Activated gamma-delta T cell treated with anti-CD3 and anti-CD28 coated beads, Interleukin-2, amount 50 U/mL, for 16 hours (primary cell): Measurements from ENCODE around the gene CFAP251.
"Not testable (repeated sequence)": the region's sequence is repeated elsewhere in the genome, so short reads cannot be mapped to it uniquely, and the experiment has no call there.

Experiments
- DNase-seq: peaks from one replicate; pipeline ENCODE4 v3.0.0-alpha.2; 2020; ENCODE audit warnings: low read depth

CFAP251 gene

GRCh38 chr12:121917950-121918678 is at the start of gene CFAP251:
Gene CFAP251, plus strand, starts transcription at chr12:121918592. Its CDS starts 2,714 bp downstream, at chr12:121921306.
- DNase-seq: peak; percentile 96

- DNase-seq: not testable (repeated sequence)
These were observed 49.2 kb upstream of the CFAP251 start for GRCh38 chr12:121869229-121869628.

- DNase-seq: no peak
These were observed 46.9 kb upstream of the CFAP251 start for GRCh38 chr12:121871467-121871866.

DNA sequence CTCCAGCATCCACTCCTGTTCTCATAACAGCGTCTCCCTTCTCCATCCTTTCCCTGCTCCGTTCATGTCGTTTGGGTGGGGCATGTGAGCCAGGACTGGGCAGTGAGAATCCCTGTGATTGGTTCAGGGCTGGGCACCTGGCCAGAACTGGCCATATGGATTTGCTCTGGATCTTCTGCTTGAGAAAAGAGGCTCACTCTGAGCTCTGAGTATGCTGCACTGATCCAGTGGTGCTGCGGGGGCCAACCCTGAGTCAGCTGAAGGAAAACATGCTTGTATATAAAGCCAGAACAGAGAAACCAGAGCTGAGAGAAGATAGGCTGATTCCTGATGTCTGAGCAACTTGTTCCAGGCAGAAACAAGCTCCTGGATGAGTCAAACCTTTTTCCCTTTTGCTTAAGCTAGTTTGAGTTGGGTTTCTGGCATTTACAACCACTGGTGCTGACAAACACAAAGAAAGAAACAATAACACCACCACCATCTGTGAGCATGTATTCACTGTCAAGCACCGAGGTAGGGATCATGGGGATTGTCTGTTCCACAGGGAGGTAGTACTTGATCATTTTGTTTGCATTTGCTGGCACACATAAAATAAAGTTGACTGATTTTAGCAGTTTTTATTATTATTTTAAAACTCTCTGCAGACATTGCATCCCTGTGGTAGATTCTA is 45.7 kb upstream of the CFAP251 start:
- DNase-seq: no peak

- DNase-seq: no peak
These were observed 45.2 kb upstream of the CFAP251 start for GRCh38 chr12:121873216-121873569.

DNA sequence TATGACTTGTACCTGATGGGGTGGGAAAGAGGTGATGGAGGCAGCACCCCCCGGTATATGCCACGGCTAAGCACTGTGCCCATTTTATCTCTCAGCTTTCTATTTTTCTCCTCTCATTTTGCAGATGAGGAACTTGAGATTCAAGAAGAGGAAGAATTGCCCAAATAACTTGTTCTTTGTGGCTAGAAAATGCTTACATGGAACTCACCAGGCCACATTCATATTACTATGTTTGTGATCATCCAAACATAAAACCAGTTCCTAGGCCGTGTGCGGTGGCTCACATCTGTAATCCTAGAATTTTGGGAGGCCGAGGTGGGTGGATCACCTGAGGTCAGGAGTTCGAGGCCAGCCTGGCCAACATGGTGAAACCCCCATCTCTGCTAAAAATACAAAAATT is 44.3 kb upstream of the CFAP251 start:
- DNase-seq: no peak

GRCh38 chr12:121875582-121875981 is 42.8 kb upstream of the CFAP251 start:
- DNase-seq: no peak

DNA sequence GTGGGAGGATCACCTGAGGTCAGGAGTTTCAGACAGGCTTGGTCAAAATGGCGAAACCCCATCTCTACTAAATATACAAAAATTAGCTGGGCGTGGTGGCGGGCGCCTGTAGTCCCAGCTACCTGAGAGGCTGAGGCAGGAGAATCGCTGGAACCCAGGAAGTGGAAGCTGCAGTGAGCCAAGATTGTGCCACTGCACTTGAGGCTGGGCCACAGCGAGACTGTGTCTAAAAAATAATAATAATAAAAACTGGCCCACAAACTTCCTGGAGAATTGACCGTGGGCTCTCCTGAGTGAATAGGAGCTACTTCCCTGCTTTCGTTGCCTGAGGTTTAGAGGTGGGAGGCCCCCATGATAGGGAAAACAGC is 42.3 kb upstream of the CFAP251 start:
- not testable (repeated sequence) for DNase-seq

GRCh38 chr12:121883315-121883660 is 35.1 kb upstream of the CFAP251 start:
- DNase-seq: no peak

DNA sequence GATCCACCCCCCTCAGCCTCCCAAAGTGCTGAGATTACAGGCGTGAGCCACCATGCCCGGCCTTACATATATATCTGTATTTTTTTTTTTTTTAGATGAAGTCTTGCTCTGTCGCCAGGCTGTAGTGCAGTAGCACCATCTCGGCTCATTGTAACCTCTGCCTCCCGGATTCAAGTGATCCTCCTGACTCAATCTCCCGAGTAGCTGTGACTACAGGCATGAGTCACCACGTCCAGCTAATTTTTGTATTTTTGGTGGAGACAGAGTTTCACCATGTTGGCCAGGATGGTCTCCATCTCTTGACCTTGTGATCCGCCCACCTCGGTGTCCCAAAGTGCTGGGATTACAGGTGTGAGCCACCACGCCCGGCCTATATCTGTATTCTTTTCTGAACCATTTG is 33.3 kb upstream of the CFAP251 start:
- DNase-seq: not testable (repeated sequence)

- DNase-seq: no peak
These were observed 30.3 kb upstream of the CFAP251 start for GRCh38 chr12:121888083-121888477.

DNA sequence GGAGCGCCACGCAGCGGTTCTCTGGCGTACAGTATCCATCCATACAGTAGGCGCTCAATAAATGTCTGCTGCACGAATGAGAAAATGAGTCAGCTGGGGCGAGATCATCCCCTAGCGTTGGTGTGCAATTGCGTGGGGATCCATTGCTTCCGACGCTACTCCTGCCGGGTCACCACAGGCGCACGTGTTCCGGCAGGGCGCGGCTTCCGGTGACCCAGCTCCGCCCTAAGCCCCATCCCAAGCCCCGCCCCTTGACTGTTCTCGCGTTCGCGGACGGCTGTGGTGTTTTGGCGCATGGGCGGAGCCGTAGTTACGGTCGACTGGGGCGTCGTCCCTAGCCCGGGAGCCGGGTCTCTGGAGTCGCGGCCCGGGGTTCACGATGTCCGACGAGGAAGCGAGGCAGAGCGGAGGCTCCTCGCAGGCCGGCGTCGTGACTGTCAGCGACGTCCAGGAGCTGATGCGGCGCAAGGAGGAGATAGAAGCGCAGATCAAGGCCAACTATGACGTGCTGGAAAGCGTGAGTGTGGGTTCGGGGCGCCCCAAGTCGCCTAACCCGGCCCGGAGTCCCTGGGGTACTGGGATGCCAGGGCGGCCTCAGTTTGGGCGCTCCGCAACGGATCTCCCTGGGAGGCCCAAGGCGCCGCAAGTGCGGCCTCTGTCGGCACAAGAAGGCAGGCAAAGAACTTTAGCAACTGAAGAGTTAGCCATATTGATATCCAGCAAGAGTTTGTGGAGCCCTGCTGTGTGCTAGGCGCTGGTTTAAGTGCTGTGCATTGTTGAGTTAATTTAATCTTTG is 29.7 kb upstream of the CFAP251 start, which contains the start of gene PSMD9:
TSS of gene PSMD9 (plus strand) at position 313 of the 796 bp plus-strand sequence. CDS start at position 380, 67 bp downstream.
- peak; percentile 98 for DNase-seq

DNA sequence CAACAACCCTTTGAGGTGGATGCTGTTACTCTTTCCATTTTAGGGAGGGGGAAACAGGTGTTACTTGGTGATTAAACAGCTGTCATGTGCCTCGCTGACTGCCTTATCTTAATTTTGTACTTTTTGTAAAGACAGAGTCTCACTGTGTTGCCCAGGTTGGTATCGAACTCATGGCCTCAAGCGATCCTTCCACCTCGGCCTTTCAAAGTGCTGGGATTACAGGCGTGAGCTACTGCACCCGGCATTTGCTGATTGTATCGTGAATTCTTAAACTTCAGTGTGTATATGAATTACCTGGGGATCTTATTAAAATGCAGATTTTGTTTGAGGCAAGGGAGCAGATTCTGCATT is 29.1 kb upstream of the CFAP251 start:
- no peak for DNase-seq

- not testable (repeated sequence) for DNase-seq
These were observed 28.7 kb upstream of the CFAP251 start for GRCh38 chr12:121889661-121890060.

DNA sequence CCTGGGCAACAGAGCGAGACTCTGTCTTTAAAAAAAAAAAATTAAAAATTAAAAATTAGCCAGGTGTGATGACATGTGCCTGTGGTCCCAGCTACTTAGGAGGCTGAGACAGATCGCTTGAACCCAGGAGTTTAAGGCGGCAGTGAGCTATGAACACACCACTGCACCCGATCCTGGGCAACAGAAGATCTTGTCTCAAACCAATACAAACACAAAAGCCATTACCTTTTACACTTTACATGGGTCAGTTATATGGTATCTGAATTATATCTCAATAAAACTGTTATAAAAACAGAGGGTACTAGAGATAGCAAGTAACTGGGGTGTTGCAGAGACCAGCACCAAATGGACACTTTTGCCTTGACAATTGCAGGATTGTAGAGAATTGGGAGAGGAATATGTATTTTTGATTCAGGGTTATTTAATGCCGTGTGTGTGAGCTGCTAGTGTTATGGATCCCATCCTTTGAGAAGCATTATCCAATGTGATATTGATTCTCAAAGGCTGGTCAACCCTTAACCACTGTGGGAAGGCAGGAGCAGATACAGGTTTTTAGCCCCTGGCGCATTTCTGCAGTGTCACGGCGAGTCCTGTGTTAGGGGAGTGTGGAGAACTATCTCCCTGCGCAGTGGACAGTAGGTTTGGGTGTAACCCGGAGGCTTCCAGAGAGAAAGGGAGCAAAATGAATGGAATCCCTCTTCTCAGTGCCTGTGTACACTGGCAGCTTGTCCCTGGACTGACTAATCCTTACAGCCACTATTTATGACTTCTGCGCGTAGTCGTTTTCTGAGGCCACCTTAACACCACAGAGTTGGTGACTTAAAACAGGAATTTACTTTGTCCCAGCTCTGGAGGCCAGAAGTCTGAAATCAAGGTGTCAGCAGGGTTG is 25.5 kb upstream of the CFAP251 start:
- no peak for DNase-seq

GRCh38 chr12:121893961-121894460 is 24.4 kb upstream of the CFAP251 start:
- DNase-seq: no peak

DNA sequence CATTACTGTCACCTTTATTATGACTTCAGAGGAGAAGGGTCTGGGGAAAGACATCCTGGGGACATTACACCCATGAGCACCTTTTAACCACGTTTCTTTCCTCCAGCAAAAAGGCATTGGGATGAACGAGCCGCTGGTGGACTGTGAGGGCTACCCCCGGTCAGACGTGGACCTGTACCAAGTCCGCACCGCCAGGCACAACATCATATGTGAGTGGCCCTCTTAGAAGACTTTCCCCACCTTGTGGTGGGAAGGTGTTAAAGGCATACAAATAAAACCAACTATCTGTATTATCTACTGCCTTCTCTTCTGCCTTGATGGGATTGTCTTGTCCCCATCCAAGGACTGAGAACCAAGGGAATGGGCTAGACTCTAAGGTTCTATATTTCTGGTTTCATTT is 23.8 kb upstream of the CFAP251 start:
- no peak for DNase-seq

DNA sequence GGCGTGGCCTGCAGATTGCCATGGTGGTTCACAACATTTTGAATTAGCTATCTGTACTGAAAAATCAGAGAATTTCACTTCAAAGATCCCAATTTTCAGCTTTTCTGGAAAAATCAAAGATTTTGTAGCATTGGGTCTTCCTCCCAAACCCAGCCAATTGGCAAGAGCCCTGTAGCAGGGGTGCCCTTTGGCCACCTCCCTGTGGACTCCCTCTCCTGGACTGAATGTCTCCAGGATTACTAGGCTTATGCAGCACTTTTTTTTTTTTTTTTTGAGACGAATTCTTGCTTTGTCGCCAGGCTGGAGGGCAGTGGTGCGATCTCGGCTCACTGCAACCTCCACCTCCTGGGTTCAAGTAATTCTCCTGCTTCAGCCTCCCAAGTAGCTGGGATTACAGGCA is 20.1 kb upstream of the CFAP251 start:
- no peak for DNase-seq

GRCh38 chr12:121899590-121899989 is 18.8 kb upstream of the CFAP251 start:
- DNase-seq: no peak

GRCh38 chr12:121903202-121903601 is 15.2 kb upstream of the CFAP251 start:
- DNase-seq: no peak

- DNase-seq: no peak
These were observed 12.6 kb upstream of the CFAP251 start for GRCh38 chr12:121905746-121906145.

DNA sequence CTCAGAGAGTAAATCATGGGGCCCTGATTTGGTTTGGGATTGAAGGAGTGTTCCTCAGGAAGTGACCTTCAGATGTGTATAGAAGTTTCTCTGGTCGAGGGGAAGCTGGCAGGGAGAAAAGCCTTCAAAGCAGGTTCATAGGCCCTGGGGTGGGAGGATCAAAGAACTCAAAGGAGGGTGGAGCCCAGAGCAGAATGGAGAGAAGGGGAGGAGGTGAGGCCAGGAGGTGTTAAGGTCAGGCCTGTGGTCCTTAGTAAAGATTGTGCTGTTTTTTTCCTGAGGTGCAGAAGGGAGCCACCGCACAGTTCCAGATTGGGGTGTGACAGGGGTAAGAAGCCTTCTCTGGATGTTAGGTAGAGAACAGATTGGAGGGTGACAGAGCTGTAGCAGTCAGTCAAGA is 9.7 kb upstream of the CFAP251 start:
- DNase-seq: no peak
